GM19240 (cell line): ENCODE data around the gene PRKCA.

Experiments used
- DNase-seq: peaks from one replicate; pipeline ENCODE4 v3.0.0; 2011; ENCODE audit warnings: low spot score; ENCODE audit not compliant: insufficient read length

PRKCA gene

DNA sequence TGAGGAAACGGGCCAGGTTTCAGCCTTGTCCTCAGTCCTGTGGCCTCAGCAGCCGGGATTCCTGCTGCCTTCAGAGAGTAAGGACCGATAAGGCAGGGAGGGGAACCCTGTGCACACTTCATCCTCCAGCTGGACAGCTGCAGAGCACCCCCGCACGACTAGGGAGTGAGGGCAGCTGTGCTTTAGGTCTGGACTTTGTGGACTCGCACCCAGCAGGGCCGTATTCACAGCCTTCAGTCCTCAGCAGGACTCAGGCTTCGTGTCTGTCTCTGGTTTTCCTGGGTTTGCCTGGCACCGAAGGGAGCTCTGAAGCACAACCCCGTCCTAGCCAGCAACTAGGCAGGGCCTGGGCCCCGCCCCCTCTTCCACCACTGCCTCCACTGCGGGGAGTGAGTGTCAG lies 486.7 kb downstream of the PRKCA start:
- DNase-seq: no peak

DNA sequence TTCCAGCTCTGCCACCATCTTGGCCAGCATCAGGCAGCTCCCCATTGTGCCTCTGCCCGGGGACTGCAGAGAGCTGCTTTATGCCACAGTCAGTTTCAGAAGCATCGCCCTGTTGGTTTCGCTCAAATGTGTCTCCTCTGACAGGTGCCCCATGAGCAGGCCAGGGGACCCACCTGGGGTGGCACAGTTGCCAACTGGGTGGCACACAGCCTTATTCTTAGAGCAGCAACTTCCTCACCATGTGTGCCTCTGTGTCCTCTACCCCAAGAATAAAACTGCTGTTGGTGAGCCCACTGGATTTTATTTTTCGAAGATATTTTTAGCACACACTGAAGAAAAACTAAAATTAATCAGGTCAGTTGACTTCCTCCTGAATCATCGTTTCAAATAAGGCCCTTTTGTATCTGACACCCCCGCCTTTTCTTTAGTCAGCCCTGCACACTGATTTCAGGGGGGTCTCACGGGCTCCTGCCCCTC lies 487.6 kb downstream of the PRKCA start:
- no peak for DNase-seq

DNA sequence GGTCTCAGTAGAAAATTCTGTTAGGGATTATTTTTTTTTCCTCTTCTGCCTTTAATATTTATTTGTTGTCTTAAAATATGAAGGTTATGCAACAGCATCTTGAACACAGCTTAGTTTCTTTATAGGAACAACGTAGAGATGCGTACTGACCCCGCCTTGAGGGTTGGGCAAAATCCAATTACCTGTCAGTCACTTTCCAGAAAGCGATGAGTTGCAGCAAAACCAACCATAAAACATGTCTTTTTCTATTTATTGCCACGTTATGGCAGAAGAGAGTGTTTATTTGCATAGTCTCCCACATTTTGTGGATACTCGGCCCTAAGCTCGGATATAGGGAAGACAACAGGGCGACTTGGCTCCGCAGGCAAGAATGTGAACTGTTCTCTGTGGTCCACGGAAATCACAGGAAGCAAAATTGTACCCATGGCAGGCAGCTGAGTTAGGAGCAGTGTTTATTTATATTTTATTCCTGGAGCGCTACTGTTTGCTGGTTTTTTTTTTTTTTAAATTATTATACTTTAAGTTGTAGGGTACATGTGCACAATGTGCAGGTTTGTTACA lies 488.2 kb downstream of the PRKCA start:
- DNase-seq: no peak

DNA sequence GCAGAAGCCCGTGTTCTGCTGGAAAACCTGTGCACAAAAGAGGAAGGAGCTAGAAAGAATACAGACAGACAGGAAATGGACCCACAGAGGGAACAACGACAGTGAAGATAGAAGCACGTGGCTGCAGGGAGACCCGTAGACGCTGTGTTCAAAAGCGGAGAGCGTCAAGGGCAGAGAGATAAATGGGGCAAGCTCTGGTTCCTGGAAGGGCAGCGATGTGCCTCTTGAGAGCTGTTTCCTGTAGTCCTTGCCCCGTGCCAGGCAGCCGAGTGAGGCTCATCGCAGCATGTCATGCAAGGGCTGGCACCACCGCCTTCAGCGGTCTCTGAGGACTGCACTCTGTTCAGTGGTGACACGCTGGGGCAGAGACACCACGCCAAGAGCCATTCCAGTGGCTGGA lies 488.9 kb downstream of the PRKCA start:
- DNase-seq: no peak

DNA sequence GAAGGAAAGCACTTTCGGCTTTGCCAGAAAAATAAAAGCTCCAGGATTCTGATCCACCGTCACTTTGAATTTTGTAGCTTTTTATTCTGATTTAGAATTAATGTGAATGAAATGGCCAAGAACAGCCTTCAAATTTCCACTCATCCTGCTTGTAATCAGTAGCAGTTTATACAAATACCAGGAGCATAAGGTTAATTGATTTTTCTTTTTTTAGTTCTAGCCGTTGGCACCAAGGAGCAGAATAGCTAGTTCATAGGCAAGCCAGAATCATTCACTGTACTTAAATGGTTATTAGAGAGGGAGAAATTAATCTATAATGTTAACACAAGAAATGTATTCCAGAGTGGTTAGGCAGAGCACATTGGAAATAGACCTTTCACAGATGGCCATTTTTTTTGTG lies 491.4 kb downstream of the PRKCA start:
- DNase-seq: no peak

DNA sequence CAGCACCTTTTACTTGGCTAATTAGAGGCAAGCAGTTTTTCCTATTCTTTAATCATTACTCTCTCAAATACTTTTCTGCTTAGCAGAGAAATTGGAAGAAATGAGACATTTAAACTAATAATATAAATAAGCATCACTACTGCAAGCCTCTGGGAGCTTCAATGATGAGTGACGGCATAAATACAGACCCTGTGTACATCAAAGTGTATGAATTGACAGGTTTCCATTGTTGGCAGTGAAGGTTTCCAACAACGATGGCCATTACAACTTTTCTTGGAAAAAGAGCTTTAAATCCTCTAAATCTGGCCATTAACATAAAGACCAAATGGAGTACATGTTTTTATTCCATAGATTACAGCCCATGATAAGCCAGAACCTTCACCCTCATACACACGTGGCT lies 493.1 kb downstream of the PRKCA start:
- DNase-seq: no peak

DNA sequence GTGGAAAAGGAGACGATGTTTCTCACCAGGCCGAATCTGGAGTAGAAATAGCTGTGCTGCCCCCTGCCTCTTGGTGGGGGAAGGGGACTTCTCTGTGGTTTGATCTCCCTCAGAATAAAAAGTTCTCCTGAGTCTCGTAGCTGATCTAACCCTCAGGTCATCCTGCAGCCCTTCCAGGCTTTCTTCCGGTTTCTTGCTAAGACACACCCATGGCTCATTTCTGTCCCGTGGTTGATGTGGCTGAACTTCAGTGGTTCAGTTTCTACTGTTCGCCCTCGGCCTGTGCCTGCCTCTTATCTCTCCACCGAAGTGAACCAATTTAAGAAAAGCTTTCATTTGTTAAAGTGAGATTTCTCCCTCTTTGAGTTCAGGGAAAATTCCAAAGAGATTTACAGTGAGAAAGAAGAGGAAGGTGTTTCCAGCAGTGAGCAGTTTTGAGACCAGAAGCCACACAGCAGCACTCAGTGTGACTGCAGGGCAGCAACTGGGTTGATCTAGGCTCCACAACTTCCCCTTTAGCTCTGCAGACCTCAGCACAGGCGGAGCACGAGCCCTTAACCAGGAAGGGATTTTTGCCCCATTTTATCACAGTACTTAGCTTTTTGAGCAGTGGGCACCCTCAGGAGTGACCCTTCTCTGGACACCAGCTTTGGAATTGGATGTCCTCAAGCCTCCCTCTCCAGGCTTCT lies 497.6 kb downstream of the PRKCA start:
- DNase-seq: no peak

DNA sequence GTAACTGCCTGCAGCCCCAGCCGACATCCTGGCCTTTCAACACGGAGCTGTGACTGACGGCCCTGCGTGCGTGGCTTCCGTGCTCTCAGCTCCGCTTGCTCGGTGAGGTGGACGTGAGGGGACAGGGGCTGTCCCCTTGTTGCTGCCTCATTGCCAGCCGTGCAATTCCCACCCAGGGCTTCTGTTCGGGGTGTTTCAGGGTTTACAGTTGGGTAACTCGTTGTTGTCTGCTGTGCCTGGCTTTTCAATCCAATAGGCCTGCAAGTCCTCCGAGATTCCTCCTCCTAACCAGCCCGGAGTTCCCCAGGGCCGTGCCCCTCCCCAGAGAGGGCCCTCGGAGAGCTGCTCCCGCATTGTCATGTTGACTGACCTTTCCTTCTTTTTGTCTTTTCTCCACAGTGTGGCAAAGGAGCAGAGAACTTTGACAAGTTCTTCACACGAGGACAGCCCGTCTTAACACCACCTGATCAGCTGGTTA lies 501.1 kb downstream of the PRKCA start:
- no peak for DNase-seq

DNA sequence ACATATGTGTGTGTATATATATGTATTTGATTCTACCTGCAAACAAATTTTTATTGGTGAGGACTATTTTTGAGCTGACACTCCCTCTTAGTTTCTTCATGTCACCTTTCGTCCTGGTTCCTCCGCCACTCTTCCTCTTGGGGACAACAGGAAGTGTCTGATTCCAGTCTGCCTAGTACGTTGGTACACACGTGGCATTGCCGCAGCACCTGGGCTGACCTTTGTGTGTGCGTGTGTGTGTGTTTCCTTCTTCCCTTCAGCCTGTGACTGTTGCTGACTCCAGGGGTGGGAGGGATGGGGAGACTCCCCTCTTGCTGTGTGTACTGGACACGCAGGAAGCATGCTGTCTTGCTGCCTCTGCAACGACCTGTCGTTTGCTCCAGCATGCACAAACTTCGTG lies 503.2 kb downstream of the PRKCA start:
- DNase-seq: no peak

DNA sequence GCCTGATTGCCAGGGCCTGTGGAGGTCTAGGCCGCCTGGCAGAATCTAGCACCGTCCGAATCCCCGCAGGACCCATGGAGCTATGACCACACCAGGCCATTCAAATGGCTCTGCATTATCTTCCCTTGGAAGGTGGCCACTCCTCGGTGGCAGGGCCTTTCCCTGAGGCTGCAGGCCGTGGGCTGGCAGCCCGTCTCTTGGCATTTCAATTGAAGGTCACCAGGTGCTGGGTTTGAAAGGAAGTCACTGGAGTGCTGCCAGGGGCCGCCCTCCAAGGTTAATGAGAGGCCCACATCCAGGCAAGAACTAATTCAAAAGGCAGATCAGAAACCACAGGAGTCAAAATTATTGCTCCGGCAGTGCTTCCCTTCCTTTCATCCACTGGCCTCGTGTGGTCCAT lies 504.8 kb downstream of the PRKCA start:
- DNase-seq: no peak

DNA sequence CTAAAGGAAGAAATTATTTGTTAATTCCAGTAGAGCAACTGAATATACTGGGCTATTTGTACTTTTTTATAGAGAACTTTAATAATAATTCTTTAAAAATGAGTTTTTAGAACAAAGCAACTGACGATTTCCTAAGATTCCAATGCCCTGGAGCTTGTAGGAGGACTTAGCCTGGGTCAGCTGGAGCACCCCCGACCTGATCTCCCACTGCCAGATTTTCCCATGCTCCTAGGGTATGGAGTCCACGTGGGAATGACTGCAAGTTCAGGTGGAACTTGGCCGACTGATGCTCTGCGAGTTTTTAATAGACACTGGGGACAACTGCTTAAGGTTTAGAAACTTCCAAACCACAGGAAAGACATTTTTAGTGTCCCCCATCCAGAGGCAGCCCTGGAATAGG lies 507.0 kb downstream of the PRKCA start:
- no peak for DNase-seq

DNA sequence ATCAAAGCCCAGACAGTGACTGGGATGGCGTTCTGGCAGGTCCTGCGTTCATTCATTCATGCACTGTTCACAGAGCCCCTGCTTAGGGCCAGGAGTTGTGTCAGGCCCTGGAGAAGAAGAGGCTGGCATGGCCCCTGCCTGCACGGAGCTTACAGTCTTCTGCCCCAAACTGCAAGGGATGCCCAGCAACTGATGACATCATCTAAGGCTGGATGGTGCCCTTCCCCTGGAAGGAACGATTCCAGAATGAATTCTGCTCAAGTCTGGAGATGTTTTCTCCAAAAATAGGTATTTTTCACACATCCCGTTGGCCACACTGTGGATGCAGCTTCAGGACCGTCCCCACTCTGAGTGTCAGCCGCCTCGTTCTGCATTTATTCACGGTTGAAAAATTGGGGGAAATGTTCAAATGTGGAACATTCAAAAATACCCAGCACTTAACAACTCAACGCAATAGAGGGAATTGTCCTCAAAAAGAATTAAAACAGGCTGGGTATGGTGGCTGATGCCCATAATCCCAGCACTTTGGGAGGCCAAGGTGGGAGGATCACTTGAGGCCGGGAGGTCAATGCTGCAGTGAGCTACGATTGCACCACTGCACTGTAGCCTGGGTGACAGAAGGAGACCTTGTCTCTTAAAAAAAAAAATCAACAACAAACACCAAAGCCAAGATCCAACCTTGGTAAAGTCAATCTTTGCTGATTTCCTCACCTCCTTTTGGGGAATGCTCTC lies 508.7 kb downstream of the PRKCA start:
- no peak for DNase-seq

DNA sequence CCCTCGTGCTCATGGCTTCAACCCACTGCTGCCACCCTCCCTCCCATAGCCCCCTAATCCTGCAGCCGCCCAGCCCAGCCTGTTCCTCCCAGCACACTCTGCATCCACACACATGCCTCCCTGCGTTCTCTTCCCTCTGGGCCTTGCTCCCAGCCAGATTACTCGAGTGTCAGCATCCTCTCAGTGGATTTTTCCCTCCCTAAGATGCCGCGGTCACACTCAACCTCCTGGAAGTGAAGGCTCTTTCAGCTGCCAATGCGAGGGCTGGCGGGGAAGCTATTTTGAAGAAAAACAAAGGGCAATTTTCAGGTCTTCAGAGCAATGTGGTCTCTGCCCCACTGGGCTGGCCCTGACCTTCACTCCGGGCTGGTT lies 509.3 kb downstream of the PRKCA start:
- DNase-seq: no peak

DNA sequence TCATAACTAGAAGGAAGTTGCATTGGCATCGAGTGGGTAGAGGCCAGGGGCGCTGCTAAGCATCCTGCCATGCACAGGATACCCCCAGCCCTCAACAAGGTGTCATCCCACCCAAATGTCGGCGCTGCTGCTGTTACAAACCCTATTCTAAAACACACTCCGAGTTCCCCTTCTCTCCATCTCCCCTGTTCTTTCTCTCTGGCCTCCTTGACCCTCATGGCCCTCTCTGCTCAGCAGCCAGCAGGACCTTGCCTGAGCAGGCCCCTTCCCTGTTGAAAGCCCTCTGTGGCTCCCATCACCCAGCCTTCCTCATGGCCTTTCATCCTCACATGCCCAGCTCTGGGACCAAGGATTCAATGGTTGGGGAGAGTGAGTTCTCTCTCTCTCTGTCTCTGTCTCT lies 510.2 kb downstream of the PRKCA start:
- no peak for DNase-seq

DNA sequence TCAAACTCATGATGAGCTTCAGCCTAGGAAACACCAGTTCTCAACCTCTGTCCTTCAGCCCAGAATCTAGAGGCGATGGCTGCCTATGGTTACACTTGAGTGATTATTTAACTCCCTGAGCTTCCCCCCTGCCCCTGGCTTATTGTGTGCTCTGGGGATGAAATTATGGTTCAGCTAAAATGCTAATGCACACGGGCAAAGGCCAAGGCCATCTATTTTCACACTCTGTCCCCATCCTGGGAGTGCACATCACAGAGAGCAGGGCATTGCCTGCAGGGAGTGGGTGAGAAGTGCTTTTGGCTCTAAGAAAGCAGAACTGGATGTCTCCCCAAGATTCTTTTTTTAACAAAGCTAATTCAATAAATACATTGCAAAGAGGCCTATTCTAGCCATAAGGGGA lies 510.9 kb downstream of the PRKCA start:
- no peak for DNase-seq

DNA sequence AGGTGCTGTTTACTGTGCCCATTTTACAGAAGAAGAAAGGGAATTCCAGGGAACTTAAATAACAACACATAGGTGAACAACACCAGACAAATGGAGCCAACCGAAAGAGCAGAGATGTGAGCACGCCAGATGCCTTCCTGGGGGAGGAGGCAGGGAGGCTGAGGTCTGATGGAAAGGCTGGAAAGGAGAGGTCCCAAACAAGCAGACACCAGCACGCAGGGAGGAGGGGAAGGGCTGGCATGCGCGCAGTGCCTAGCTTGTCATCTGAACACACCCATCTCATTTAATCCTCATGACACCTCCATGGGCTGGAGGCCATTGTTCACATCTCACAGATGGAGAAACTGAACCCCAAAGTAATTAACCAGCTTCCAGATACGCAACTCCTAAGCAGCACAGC lies 511.6 kb downstream of the PRKCA start:
- no peak for DNase-seq

DNA sequence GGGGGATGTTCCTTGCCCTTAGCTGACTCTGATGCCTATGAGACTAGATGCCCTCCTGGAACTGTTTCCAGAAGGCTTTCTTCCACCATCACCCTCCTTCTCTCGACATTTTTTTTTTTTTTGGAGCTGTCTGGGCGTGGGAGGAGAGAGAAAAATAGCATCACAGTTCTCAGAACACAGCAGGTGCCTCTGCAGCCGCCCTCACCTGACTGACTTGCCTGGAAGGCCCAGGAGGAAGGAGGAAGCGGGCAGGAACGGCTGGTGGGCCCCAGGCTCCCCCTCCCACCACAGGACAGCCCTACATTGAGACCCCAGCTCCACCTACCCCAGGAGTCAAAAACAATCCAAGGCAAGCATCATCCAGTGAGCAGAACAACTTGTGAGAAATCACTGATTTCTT lies 512.2 kb downstream of the PRKCA start:
- DNase-seq: no peak

DNA sequence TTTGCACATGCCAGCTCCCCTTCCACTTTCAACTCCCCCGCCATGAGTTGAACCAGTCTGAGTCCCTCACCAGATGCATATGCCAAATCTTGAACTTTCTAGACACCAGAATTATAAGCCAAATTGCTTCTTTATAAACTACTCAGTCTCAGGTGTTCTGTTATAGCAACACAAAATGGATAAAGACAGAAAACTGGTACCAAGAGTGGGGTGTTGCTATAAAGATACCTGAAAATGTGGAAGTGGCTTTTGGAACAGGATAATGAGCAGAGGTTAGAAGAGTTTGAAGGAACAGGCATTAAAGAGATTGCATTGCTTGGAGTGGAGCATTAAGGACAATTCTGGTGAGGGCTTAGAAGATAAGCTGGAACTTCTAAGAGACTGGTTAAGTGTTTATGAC lies 515.3 kb downstream of the PRKCA start:
- no peak for DNase-seq

DNA sequence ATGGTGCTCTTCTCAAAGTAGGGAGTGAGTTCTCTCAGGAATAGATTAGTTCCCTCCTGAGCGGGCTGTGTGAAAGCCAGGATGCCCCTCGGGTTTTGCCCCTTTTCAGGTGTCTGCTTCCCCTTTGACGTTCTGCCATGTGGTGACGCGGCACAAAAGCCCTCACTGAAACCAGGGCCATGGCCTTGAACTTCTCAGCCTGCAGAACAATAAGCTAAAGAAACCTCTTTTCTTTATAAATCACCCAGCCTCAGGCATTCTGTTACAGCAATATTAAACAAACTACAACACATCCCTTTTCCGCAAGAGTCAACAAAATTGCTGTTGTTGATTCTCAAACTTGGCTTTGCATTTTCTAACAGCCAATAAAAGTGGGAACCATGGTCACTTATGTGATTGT lies 517.1 kb downstream of the PRKCA start:
- no peak for DNase-seq

DNA sequence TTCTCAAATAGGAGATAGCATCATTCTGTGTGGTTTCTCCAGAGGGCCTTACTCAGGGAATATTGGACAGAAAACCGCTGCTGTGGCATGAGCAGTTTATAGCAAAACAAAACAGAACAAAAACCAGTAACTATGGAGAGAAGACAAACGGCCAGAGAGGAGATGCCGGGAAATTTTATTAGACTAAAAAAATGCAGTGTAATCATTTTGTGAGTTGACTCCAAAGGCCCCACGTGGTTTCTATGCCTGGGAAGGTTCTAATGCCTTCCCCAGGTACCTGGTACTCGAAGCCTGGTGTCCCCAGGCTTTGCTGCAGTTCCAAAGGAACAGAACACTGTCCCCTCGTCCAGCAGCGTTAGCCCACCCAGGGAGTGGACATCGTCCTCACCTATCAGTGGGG lies 519.6 kb downstream of the PRKCA start:
- DNase-seq: no peak

DNA sequence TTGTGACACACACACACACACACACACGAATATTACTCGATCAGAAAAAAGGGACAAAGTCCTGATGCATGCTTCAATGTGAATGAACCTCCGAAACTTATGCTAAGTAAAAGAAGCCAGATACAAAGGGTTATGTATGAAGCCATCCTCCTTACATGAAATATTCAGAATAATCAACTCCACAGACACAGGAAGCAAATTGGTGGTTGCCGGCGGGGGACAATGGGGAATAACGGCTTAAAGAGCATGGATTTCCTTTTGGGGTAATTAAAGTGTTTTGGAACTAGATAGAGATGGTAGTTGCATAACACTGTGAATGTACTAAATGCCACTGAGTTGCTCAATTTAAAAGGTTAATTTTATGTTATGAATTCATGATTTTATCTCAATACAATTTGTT lies 524.4 kb downstream of the PRKCA start:
- no peak for DNase-seq

DNA sequence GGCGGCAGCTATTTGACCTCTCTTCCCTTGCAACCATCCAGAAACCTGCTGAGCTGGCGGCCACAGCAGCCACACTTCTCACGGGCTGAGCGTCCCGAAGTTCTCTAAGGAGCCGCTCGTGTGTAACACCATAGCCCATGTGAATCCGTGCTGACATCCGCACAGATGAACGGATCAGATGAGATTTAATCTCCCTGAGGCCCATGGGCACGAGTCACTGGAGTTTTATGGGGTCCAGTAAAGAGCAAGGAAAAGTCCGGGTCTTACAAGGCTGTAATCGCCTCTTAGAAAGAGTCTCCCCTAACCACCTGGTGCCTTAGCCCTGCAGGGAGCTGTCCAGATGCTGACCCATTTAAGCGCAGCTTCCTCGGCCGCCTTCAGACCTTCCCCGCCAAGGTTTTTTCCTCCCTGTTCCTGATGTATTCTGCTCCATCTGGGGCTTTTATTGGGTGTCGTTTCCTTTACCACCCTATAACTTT lies 527.0 kb downstream of the PRKCA start:
- no peak for DNase-seq

DNA sequence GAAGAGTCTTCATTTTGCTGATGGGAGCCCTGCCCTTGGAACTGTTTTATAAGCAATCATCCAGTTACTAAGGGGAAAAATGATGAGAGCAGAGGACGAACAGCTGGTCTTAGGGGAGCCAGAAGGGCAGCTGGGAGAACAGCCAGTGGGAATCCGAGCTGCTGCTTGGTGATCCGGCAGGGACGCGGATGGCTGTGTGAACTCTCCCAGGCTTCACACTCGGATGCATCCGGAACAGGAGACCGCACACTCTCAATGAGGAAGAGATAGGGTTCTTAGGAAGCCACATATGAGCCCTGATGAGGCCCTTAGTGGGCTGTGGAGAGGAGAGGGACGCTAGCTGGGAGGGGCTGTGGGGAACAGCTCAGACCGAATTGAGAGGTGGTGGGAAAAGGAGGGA lies 527.5 kb downstream of the PRKCA start:
- DNase-seq: no peak
